Loucy (cell line): Measurements from ENCODE around the gene TMOD1.

Experiments used
- H2AFZ ChIP-seq: fragments of 200-600 bp; sonication (generic); 2 replicates; pipeline ENCODE4 v1.6.0; 2016; ENCODE audit warnings: antibody characterized with exemption, mild to moderate bottlenecking, low read length, moderate library complexity
- H3F3A ChIP-seq: fragments of 200-600 bp; 2 replicates; pipeline ENCODE4 v1.6.0; 2016; ENCODE audit warnings: antibody characterized with exemption, low read depth, mild to moderate bottlenecking
- H3K27me3 ChIP-seq: fragments of 200-600 bp; sonication (generic); 2 replicates; pipeline ENCODE4 v1.6.1; 2014; ENCODE audit warnings: low read length, mild to moderate bottlenecking; ENCODE audit not compliant: insufficient read depth, poor library complexity, severe bottlenecking
- H3K36me3 ChIP-seq: fragments of 200-600 bp; sonication (generic); 2 replicates; pipeline ENCODE4 v1.6.1; 2016; ENCODE audit warnings: low read length; ENCODE audit not compliant: insufficient read depth
- H3K4me1 ChIP-seq: fragments of 200-600 bp; sonication (generic); 2 replicates; pipeline ENCODE4 v1.5.1; 2014; ENCODE audit warnings: low read length, mild to moderate bottlenecking; ENCODE audit not compliant: insufficient read depth, poor library complexity, severe bottlenecking
- H3K4me2 ChIP-seq: fragments of 200-600 bp; sonication (generic); 2 replicates; pipeline ENCODE4 v1.6.0; 2014; ENCODE audit warnings: antibody characterized with exemption, low read length, low read depth, mild to moderate bottlenecking; ENCODE audit not compliant: poor library complexity, severe bottlenecking
- H3K4me3 ChIP-seq: fragments of 200-600 bp; sonication (generic); 2 replicates; pipeline ENCODE4 v1.5.1; 2014; ENCODE audit warnings: low read length, mild to moderate bottlenecking, mixed read lengths; ENCODE audit not compliant: poor library complexity, severe bottlenecking
- H3K79me2 ChIP-seq: fragments of 200-600 bp; sonication (generic); 2 replicates; pipeline ENCODE4 v1.6.1; 2014; ENCODE audit warnings: low read length; ENCODE audit not compliant: insufficient read depth
- H3K9ac ChIP-seq: fragments of 200-600 bp; sonication (generic); 2 replicates; pipeline ENCODE4 v1.6.0; 2014; ENCODE audit warnings: mild to moderate bottlenecking, low read depth, low read length, moderate library complexity; ENCODE audit not compliant: poor library complexity, severe bottlenecking
- H3K9me2 ChIP-seq: fragments of 200-600 bp; sonication (generic); replicated peaks from 2 replicates; pipeline ENCODE4 v1.6.1; 2016; ENCODE audit warnings: low read depth, low read length, mixed read lengths
- H3K9me3 ChIP-seq: fragments of 200-600 bp; sonication (generic); 2 replicates; pipeline ENCODE4 v1.6.1; 2014; ENCODE audit warnings: mild to moderate bottlenecking, antibody characterized with exemption, low read length, low read depth; ENCODE audit not compliant: insufficient read depth
- H4K20me1 ChIP-seq: fragments of 200-600 bp; sonication (generic); 2 replicates; pipeline ENCODE4 v1.6.0; 2014; ENCODE audit warnings: antibody characterized with exemption, low read length, mild to moderate bottlenecking; ENCODE audit not compliant: insufficient read depth, poor library complexity, severe bottlenecking
- CTCF ChIP-seq: fragments of 200-600 bp; sonication (generic); conservative IDR thresholded peaks from 2 replicates; pipeline ENCODE4 v1.5.1; 2014; ENCODE audit warnings: mild to moderate bottlenecking, antibody characterized with exemption, low read length
- EZH2phosphoT487 ChIP-seq: fragments of 200-600 bp; IDR thresholded peaks from 2 replicates; pipeline ENCODE4 v1.6.1; 2018; ENCODE audit warnings: antibody characterized with exemption, mild to moderate bottlenecking, moderate library complexity, borderline replicate concordance

TMOD1 gene

GRCh38 chr9:97470076-97470475 is 31.4 kb upstream of the TMOD1 start:
- TF ChIP-seq CTCF (peak; percentile 51), EZH2phosphoT487 (no peak)
- Histone ChIP-seq H4K20me1 (no peaks in the 10 kb centered on the region), H3K79me2 (no peaks in the 10 kb centered on the region), H3K36me3 (no peaks in the 10 kb centered on the region), H3K4me3 (no peak overlapping the region), H3K4me2 (no peak overlapping the region), H3K9me3 (no peaks in the 10 kb centered on the region), H3K9me2 (no peaks in the 10 kb centered on the region), H3F3A (no peaks in the 10 kb centered on the region), H2AFZ (no peak overlapping the region), H3K9ac (no peak overlapping the region), H3K4me1 (no peaks in the 10 kb centered on the region), H3K27me3 (no peaks in the 10 kb centered on the region)

DNA sequence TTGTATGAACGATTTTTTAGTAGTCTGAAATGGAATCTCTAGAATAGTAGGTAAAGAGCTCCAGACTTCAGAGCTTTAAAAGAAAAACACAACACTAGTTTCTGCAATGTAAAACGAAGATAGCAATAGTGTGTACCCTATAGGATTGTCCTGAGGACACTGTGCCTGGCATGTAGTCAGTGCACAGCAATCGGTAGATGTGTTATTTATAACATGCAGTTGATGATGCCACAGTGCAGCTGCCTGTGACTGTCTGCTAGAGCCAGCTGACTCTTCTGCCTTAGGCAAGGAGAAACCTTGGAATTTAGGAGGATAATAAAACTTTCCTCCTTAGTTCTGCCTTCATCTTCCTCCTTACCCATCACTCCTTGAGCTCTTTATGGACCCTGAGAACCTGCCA is 27.7 kb upstream of the TMOD1 start:
- no peaks in the 10 kb centered on the region for H3K27me3 ChIP-seq
- no peaks in the 10 kb centered on the region for H4K20me1 ChIP-seq
- H3F3A ChIP-seq = no peaks in the 10 kb centered on the region
- no peak overlapping the region for H3K4me2 ChIP-seq
- H3K79me2 ChIP-seq = no peaks in the 10 kb centered on the region
- no peaks in the 10 kb centered on the region for H3K4me1 ChIP-seq
- H3K9me2 ChIP-seq = no peaks in the 10 kb centered on the region
- no peaks in the 10 kb centered on the region for H3K9me3 ChIP-seq
- no peaks in the 10 kb centered on the region for H3K36me3 ChIP-seq
- H2AFZ ChIP-seq = no peak overlapping the region
- no peak overlapping the region for H3K4me3 ChIP-seq
- TF ChIP-seq EZH2phosphoT487 (no peak), CTCF (no peak)
- no peak overlapping the region for H3K9ac ChIP-seq

DNA sequence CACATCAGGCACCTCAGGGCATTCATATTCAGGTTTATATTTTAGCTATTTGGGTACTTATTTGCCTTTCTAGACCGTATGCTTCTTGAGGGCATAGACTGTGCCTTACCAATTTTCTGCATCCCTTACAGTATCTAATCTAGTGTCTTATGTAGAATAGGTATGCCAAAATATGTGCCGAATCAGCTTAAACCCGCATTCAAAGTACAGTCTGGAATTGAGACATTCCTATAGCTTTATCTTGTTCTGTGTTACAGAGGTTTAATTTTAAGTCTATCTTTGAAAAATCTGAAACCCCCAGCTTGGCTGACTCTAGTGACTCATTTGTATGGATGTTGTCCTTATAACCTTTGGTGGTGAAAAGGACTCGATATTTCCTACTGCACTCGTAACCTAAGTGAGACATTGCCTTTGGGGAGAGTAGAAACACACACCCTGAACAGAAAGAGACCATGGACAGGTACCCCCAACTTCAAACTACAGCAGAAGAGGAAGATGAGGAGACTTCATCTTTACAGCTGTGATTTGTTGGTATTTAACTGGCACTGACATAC is 27.0 kb upstream of the TMOD1 start:
- Histone ChIP-seq H3K9me3 (no peaks in the 10 kb centered on the region), H3K4me2 (no peak overlapping the region), H4K20me1 (no peaks in the 10 kb centered on the region), H3K36me3 (no peaks in the 10 kb centered on the region), H3K4me3 (no peak overlapping the region), H2AFZ (no peak overlapping the region), H3K9ac (no peak overlapping the region), H3F3A (no peaks in the 10 kb centered on the region), H3K4me1 (no peaks in the 10 kb centered on the region), H3K27me3 (no peaks in the 10 kb centered on the region), H3K79me2 (no peaks in the 10 kb centered on the region), H3K9me2 (no peaks in the 10 kb centered on the region)
- TF ChIP-seq EZH2phosphoT487 = no peak
- no peak for TF ChIP-seq CTCF
